Adrenal gland (tissue), 5 donors: Measurements from ENCODE around the gene MAML1.

ENCODE experiments used
- POLR2A ChIP-seq, 2 donors: fragments of 450-650 bp; IDR thresholded peaks; one replicate each; pipeline ENCODE4 v1.6.1; 2017; ENCODE audit warnings: antibody characterized with exemption in 2 of 2, mild to moderate bottlenecking in 2 of 2, moderate library complexity in 1 of 2
- TF ChIP-seq, protein P1 (sequence below), 6 experiments: fragments of 450-650 bp in 4 of 6; fragments of 200-600 bp in 2 of 6; sonication (generic) in 1 of 6; IDR thresholded peaks; 1 replicate in 5 of 6; 2 replicates in 1 of 6; pipeline versions ENCODE4 v1.5.1 to v1.8.0; 2016 to 2021; ENCODE audit warnings: antibody characterized with exemption in 6 of 6, mild to moderate bottlenecking in 2 of 6, moderate library complexity in 1 of 6
- donor health status: DM: no; HTN: no; CAD: no.

DNA sequence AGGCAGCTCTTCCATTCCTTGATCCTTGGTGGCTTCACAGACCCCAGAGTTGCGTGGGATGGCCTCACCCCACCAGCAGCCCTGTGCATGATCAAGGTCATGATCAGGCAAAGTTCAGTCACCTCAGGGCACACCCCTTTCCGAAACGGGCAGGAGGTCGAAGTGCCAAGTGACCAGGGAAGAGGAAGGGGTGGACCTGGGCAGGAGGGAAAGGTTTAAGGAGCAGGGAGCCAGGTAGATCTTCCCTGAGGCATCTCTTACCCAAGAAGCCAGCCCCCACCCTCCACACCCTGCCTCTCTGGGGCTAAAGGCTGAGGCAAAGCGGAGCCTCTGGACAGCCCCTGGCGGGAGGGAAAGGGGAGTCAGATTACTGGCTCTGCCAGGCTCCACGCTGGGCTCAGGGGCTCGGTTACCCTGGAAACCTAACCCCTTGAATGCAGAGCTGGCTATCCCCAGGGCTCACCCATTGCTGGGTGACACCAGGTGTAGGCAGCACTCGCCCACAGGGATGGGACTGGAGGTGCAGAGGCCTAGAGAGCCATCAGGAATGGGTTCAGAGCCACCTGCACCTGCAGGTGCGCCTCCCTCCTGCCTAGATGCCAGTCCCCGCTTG is 70.4 kb downstream of the MAML1 start:
- TF ChIP-seq, protein P1, sequence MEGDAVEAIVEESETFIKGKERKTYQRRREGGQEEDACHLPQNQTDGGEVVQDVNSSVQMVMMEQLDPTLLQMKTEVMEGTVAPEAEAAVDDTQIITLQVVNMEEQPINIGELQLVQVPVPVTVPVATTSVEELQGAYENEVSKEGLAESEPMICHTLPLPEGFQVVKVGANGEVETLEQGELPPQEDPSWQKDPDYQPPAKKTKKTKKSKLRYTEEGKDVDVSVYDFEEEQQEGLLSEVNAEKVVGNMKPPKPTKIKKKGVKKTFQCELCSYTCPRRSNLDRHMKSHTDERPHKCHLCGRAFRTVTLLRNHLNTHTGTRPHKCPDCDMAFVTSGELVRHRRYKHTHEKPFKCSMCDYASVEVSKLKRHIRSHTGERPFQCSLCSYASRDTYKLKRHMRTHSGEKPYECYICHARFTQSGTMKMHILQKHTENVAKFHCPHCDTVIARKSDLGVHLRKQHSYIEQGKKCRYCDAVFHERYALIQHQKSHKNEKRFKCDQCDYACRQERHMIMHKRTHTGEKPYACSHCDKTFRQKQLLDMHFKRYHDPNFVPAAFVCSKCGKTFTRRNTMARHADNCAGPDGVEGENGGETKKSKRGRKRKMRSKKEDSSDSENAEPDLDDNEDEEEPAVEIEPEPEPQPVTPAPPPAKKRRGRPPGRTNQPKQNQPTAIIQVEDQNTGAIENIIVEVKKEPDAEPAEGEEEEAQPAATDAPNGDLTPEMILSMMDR (IDR thresholded peaks at IDR 0.05), result no peak
- TF ChIP-seq POLR2A (IDR thresholded peaks at IDR 0.05), result no peak
